ENCODE results near the gene CHD1L. TPM values are rescaled to one million over a fixed set of nuclear protein-coding genes. Genes with fewer than 3 reads are reported as not detected.

The CHD1L gene
- total RNA-seq, 3 donors from 2014 or later, result 33.8 to 40.0 (median 34.5) TPM

- Histone ChIP-seq H3K9me3 (no peaks in the 10 kb centered on the region), H3K4me1 (ENCODE audit: low read depth) (peaks cover 3% of the 10 kb centered on the region), H3K4me3 (no peak overlapping the region), H3K36me3 (ENCODE audit: low read depth) (no peaks in the 10 kb centered on the region)
- ATAC-seq (no peak), DNase-seq (no peak)
- intact Hi-C loops (cut with DNase I, micrococcal nuclease), result no loop called here
- no peak for TF ChIP-seq CTCF (IDR thresholded peaks at IDR 0.05)
Observed at GRCh38 chr1:147204080-147204479, 38.4 kb upstream of the CHD1L start.

GRCh38 chr1:147207192-147207591 lies 35.3 kb upstream of the CHD1L start:
- no peak overlapping the region for H3K4me3 ChIP-seq
- intact Hi-C loops (cut with DNase I, micrococcal nuclease), result no loop called here
- no peaks in the 10 kb centered on the region for H3K36me3 ChIP-seq (ENCODE audit: low read depth)
- peaks cover 3% of the 10 kb centered on the region for H3K4me1 ChIP-seq (ENCODE audit: low read depth)
- DNase-seq, result no peak
- H3K9me3 ChIP-seq, result no peaks in the 10 kb centered on the region
- no peak for TF ChIP-seq CTCF (IDR thresholded peaks at IDR 0.05)
- ATAC-seq, result no peak

- no peak for TF ChIP-seq CTCF (IDR thresholded peaks at IDR 0.05)
- Histone ChIP-seq H3K9me3 (no peaks in the 10 kb centered on the region), H3K4me1 (ENCODE audit: low read depth) (peaks cover 3% of the 10 kb centered on the region), H3K36me3 (ENCODE audit: low read depth) (no peaks in the 10 kb centered on the region), H3K4me3 (no peak overlapping the region)
- intact Hi-C loops (cut with DNase I, micrococcal nuclease), result no loop called here
- ATAC-seq (no peak), DNase-seq (no peak)
Observed at GRCh38 chr1:147208619-147209018, 33.9 kb upstream of the CHD1L start.

GRCh38 chr1:147209825-147210821 lies 32.4 kb upstream of the CHD1L start:
- DNase-seq (no peak), ATAC-seq (no peak)
- H3K36me3 ChIP-seq (ENCODE audit: low read depth), result no peaks in the 10 kb centered on the region

GRCh38 chr1:147210987-147211386 lies 31.5 kb upstream of the CHD1L start:
- no peaks in the 10 kb centered on the region for H3K36me3 ChIP-seq (ENCODE audit: low read depth)
- H3K9me3 ChIP-seq, result no peaks in the 10 kb centered on the region
- no peak for TF ChIP-seq CTCF (IDR thresholded peaks at IDR 0.05)
- intact Hi-C loops (cut with DNase I, micrococcal nuclease), result no loop called here
- H3K4me3 ChIP-seq, result no peak overlapping the region
- H3K4me1 ChIP-seq (ENCODE audit: low read depth), result peaks cover 21% of the 10 kb centered on the region
- ATAC-seq (no peak), DNase-seq (no peak)

More at GRCh38 chr1:147209825-147210821, 32.4 kb upstream of the CHD1L start:
- H3K9me3 ChIP-seq, result no peaks in the 10 kb centered on the region
- peaks cover 14% of the 10 kb centered on the region for H3K4me1 ChIP-seq (ENCODE audit: low read depth)
- no peak for TF ChIP-seq CTCF (IDR thresholded peaks at IDR 0.05)
- H3K4me3 ChIP-seq, result no peak overlapping the region
- intact Hi-C loops (cut with DNase I, micrococcal nuclease), result no loop called here
